NCI-H82 (cell line): ENCODE data around the gene USP49.
"Not testable (repeated sequence)": the region's sequence is repeated elsewhere in the genome, so short reads cannot be mapped to it uniquely, and the experiment has no call there.

Experiments used
- DNase-seq: peaks from one replicate; lab custom pipeline; 2025; lab: John Stamatoyannopoulos, UW

USP49 gene

DNA sequence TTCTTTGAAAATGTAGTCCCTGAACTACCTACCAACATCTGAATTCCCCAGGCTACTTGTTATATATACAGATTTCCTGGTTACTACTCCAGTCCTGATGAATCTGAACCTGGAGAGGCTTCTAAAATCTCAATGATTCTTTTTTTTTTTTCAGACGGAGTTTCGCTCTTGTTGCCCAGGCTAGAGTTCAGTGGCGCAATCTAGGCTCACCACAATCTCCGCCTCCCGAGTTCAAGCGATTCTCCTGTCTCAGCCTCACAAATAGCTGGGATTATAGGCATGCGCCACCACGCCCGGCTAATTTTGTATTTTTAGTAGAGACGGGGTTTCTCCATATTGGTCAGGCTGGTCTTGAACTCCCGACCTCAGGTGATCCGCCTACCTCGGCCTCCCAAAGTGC, 83.2 kb downstream of the USP49 start:
- DNase-seq, result not testable (repeated sequence)

DNA sequence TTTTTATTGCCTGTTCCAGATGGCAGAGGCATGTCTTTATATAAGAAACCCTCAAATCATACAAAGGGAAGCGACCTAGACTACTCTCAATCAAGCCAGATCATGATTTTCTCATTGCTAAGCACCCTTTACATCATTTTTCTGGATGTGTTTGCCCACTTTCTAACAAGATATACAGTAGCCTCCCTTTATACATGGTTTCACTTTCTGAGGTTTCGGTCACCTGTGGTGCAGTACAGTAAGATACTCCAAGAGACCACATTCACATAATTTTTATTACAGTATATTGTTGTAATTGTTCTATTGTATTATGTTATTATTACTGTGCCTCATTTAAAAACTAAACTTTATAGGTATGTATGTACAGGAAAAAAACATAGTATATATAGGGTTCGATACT, 84.1 kb downstream of the USP49 start:
- DNase-seq, result no peak

DNA sequence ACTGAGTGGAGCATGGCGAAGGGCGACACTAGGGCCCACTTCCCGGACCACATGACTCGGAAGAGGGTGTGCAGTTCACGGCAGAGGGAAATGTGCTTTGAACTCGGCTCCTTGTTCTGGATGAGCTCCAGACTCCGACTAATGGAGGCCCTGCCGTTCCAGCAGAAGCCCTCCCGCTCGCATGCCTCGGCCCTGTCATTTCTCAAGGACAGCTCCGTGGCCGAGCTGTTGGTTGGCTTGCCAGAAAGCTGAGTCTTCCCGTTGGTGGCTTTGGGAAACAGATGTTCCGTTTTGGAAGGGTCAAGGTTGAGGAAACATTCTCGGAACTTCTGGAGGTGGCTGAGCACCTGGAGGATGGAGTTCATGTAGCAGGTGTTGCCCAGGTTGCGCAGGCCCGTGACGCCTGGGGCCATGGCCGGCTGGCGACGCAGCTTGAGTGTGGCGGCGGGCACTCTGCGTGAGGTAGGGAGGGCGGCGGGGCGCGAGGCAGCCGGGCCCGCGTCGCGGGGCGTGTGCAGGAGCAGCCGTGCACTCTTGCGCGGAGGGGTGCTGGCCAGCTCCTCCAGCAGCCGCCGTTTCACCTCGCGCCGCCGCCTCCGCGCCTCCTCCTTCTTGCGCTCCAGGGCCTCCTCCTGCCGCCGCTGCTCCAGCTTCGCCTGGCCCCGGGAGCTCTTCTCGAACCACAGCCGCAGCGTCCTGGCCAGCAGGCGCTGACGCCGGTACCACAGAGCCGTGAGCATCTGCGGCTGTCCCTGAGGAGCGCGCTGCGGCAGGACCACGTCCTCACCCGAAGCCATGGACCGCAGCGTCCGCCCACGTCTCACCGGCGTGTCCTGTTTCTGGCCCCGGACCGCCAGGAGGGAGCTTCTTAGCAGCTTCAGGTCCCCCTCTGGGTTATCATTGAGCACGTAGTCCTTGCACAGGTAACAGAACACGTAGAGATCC, 89.1 kb downstream of the USP49 start:
- DNase-seq, result no peak

DNA sequence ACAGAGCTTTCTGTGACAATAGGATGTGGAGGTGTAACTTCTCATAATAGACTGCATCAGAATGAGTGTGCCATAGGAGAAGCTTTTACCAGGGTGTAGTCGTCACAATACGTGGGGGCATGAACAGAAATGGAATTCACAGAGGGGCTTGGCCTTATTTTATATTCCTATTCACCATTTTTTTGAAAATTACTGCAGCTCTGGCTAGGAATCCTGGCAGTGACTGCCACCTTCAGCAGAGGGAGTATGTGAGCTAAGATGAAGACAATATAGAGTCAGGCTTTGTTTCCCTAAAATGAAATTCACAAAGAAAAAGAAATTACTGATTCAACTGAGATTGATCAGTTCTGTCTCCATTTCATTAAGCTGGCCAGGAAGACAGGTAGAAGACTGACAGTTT, 93.8 kb downstream of the USP49 start:
- no peak for DNase-seq

DNA sequence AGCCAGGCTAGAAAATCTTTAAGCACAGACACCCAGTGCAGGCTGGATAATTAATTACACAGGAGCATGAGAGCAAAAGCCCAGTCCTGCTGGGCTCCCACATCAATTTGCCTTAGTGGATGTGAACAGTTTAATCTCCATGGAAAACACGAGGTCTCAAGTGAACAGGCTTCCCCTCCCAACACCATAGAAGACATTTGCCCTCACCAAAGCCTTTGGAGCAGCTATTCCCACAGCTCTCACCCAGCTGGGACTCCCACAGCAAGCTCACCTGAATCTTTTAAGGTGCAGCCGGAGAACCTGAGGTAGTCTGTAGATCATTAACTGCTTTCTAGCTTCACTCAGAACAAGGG, 95.6 kb downstream of the USP49 start:
- DNase-seq, result no peak

DNA sequence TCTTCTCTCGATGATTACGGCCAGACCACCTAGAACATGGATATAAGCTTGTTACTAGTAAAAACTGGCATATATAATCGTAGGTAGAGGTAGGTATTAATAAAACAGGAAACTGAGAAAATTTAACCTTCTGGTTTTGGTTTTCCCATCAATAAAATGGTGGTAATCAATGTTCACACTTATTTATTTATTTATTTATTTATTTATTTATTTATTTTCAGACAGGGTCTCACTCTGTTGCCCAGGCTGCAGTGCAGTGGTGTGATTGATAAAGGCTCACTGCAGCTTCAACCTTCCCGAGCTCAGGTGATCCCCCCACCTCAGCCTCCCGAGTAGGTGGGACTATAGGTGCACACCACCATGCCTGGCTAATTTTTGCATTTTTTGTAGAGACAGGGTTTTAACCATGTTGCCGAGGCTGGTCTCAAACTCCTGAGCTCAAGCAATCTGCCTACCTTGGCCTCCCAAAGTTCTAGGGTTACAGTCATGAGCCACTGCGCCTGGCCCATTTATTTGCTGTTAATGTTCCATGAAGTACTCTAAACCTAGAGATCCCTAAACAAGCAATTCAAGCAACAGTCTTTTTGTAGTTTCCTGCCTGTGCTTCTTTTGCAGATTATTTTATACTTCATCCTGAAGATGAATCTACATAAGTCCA, 96.1 kb downstream of the USP49 start:
- DNase-seq, result no peak

DNA sequence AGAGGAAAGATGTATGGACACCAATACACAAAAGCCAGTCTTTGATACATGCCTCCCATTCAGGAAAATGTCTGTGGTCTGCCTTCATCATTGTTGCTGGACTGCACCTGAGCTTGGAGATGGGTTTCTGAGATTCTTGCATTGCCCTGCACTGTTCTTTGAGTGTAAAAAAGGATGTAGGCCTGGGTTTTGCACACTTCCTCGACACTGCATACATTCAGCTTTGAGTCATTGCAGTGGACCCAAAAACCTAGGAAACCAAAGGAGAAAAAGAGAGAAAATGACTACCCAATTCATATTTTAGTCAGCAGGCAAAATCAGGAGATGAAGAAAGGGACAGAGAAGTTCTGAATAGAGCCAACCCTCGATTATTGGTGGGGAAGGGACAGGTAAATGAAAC, 98.7 kb downstream of the USP49 start:
- no peak for DNase-seq

DNA sequence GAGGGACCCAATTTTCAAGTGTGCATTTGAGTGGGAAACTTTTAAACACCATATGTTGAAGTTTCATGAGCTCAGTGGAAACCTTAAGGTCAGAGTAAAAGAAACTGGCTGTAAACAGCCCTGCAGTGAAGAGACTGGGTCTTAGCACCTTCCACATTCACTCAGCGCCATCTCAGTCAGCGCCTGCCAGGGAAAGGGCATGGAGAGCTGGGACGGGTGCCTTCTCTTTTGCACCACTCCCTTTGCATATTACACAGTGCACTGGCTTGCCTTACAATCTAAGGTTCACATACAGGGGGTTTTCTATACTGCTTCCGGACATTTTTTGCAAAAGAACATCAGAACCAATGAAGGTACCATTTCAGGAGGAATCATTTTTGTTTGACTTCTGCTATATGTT, 103.2 kb downstream of the USP49 start:
- no peak for DNase-seq

DNA sequence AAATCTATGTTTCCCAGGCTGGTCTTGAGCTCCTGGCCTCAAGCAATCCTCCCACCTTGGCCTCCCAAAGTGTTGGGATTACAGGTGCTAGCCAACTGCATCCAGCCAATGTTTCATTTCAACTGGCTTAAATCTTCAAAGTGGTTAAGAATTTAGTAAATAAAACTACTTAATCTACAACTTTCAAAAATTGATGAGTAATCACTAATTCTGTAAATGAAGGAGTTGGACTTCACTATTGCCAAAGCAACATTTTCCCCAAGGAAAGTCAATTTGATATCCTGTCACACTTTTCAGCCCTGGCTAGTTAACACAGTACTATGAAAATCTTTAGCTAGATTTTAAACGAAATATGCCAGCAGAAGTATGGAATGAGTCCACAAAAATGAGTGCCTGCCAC, 103.9 kb downstream of the USP49 start:
- DNase-seq, result no peak

DNA sequence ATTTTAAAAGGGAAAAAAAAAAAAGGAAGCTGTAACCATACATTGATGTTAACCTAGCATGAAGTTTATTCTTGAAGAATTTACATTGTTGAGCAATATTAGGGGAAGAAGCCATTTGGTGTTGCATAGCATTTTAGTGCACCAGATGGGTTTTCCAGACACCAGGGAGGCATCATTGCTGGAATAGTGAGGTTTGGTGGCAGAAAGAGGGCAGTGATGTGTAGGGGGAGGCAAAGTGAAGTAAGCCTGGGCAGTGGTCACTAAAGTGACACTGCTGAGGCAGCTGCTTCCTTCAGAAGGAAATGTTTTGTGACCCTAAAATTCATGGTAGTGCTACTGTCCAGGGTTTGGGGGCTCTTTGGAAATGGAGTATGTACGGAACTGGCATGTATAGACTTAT, 105.1 kb downstream of the USP49 start:
- DNase-seq, result no peak

DNA sequence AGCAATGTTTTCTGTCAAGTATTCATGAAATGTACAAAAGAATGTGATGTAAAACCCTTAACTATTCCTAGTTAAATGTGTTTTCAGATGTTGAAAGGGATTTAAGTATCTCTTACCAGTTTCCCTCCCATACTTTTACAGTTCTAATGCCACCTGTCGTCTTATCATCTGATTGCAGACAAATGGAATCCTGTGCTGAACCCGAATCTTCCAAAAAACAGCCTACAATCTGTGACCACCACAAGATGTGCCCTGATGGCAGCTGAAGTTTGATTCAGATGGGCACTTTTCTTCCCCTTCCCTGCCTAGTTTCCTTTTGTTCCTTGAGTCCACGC, 105.8 kb downstream of the USP49 start:
- no peak for DNase-seq

DNA sequence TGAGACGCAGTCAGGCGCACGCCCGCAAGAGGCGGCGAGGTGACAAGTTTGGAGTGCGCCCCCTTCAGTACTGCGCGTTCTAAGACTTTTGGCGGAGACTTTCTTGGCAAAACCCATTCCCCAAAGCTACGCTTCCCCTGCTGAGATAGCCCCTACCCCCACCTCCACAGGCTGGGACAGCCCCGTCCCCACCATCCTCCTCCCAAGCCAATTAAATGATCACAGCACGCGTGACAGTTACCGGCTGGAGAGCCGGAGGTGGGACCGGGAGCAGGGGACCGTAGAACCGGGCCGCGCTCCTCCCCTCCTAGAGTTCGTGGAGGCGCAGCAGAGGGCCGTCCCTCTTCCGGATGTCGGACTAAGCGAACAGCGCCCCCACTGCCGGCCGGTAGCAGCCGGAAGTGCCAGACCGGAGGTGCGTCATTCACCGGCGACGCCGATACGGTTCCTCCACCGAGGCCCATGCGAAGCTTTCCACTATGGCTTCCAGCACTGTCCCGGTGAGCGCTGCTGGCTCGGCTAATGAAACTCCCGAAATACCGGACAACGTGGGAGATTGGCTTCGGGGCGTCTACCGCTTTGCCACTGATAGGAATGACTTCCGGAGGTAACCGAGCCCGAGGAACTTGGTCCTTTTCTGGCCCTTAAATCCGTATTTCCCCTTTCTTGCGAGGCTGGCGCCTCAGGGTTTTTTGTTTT, 107.8 kb downstream of the USP49 start, which contains the start of gene TOMM6:
Gene TOMM6, plus strand, starts transcription at position 476 of the 699 bp plus-strand sequence. Its CDS starts 4 bp downstream, at position 480.
- DNase-seq, result peak; percentile 97

DNA sequence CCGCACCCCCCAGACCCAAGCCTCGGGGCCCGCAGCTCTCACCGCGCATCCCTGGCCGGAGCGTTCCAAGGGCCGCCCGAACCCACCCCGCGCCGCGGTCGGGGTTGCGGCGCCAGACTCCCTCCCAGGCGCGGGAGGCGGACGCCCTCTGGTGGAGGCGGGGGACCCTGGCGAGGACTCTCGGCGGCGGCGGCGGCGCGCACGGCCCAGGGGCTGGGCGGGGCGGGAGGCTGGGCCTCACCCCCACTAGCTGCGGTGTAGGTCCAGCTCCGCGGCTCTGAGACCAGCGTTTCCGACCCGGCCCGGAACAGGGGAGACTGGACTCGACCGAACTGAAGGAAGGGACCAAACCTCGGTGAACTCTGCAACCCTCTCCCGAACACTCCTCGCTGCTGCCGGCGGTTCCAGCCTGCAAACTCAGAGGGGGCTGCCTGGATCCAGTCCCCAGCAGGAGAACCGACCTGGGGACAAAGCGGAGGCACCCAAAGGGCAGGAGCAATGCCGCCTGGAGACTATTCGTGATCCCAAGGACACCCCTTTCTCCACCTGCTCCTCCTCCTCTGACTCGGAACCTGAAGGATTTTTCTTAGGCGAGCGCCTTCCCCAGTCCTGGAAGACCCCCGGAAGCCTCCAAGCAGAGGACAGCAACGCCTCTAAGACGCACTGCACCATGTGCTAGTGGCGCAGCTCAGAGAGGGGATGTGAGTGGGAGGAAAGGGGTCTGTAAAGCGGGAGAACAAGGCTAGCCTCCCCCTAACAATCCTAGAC, 108.5 kb downstream of the USP49 start:
- DNase-seq, result peak; percentile 88

DNA sequence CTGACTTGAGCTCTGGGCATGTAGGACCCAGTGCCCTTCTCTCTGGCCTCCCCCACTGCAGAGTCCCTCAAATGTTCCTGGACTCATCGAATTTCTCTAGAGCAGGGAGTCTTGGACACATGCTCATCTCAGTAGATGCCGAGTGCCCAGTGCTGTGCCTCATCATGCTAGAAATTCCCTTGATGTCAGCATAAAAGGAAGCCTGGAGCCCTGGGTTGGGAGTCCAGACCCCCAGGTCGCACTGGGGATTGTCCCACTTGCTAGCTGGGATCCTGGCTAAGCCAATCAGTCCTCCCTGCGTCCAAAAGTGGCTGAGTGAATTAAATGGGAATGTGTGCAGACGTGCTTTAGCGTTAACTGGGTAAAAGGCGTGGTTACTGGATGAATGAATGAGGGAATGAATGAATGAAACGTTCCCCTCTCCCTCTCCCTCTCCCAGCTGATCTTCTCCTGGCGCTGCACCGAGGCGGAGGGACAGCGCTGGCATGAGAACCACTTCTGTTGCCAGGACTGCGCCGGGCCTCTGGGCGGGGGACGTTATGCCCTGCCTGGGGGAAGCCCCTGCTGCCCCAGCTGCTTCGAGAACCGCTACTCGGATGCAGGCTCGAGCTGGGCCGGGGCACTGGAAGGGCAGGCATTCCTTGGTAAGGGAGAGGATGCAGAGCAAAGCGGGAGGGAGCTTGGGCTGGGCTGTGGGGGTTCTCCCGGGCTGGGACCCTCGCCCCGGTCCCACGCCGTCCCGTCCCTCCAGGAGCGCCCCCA, 109.3 kb downstream of the USP49 start:
- DNase-seq, result peak; percentile 69

DNA sequence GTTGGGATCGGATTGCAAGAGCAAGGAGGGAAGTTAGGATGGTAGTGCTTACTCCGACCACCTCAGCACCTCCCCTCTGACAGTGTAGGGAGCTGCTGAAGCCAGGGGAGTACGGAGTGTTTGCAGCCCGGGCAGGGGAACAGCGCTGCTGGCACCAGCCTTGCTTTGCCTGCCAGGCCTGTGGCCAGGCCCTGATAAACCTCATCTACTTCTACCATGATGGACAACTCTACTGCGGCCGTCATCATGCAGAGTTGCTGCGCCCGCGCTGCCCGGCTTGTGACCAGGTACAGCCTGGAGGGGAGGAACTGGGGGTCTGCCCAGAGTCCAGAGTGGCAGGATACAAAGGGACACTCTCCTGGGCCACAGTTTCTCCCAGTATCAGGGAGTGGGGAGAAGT, 109.9 kb downstream of the USP49 start:
- DNase-seq, result no peak

DNA sequence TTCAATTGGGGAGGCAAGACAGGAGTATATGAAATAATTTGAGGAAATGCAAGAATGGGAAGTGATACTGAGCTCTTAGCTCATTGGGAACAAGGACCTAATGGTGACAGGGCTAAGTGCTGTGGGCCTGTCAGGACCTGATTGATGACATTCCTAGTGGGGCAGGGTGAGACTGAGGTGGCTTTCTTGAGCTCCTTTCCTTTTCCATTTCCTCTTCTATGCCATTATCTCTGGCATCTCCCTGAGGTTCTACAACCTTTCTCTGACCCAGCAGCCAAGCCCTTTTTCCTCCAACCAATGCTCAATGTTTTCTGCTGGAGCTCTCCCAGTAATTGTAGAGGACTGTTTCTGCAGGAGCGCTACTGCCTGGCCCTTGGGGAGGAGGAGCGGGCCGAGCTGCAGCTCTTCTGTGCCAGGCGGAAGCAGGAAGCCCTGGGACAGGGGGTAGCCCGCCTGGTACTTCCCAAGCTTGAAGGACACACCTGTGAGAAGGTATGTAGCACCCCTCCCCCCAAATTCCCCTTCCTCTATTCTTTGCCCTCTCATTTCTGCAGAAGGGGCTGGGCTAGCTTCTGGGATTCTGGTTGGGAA, 110.5 kb downstream of the USP49 start:
- no peak for DNase-seq

DNA sequence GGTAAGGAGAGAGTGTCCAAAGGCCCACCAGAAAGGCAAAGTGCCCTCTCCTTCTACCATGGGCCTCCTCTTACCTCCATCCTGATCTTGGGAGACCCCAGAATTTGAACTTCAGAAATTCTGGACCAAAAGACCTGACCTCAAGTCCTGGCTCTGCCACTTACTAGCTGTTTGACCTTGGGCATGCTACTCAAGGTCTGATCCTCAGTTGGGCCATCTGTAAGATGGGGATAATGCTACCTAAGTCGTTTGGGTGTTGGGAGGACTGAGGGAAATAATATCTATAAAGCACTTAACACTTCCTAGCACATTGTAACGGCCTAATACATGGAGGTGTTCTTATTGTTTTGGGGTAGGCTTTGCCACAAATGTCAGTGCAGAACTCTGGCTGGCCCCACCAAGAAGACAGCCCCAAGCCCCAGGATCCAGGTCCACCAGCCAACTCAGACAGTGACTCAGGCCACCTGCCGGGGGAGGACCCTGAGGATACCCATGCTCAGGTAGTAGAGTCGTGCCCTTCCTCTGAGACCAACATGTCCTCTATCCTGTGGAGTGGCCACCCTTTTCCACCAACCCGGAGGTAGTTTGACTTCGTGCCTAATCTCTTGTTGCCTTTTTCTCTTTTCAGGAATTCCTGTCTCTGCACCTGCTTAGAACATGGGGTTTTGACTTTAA, 111.9 kb downstream of the USP49 start:
- DNase-seq, result no peak

DNA sequence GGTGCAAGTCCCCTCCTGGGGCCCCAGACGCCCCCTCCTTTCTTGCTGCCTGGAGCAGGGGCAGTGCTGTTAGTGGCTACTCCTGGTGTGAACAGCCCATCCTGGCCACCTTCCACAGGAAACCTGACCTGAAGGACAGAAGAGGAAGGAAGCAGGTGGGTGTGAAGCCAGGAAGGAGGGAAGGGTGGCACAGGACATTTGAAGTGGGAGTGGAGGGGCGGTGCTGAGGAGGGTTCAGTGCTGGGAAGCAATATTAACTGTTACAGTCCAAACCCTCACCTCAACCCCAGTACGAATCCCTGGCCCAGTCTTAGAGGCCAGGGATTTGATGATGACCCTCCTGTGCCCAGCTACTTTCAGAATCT, 113.8 kb downstream of the USP49 start:
- DNase-seq, result no peak

DNA sequence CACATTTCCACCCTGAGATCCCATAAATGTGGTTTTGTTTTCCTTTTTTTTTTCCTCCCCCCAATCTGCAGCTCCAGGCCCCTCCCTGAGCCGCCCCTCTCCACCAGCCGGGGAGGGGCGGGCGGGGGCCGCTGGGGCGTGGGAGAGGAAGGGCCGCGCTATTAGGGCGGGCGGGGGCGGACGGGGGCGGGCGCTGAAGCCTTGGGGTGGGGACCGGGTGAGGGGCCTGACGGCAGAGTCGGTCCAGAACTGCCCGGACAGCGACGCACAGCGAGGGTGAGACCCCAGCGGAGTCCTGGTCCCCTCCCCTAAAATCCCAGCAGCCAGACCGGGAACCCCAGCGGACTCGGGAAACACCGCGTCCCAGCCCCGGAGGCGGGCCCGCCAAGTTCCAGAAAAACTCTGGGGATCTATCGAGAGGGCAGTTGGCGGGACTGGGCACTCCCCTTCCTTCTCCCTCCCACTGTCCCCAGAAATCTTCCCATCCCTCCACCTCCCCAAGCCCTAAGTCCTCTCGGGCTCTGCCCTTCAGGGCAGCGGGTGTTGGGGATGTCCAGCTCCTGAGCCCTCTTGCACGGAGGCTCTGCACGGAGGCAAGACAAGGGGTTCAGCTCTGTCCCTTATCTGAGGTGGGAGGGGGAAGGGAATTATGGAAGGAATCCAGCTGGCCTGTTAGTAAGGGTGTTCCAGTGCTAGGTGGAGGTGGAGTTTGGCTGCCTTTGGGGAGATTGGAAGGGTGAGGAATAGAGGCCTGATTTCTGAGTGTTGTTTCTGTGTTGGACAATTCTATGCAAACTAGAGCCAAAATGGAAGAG, 114.4 kb downstream of the USP49 start, which contains the start of gene PRICKLE4:
Gene PRICKLE4, plus strand, starts transcription at position 232 of the 815 bp plus-strand sequence. CDS start 2,692 bp downstream, outside the sequence.
- peak; percentile 56 for DNase-seq
